ENCODE results near the gene PARP12. TPM values are rescaled to one million over a fixed set of nuclear protein-coding genes. Genes with fewer than 3 reads are reported as not detected.

Gene PARP12
- total and polyA plus RNA-seq, 2 of the 8 experiments (the other 6 are each of a cell fraction or from before 2014, with no cell fraction given), result 9.0 to 21.5 TPM

GRCh38 chr7:140016540-140016939 lies 46.2 kb downstream of the PARP12 start:
- no peak overlapping the region for H4K8ac ChIP-seq (ENCODE audit: extremely low read depth, insufficient read depth, low read length)
- H3K36me3 ChIP-seq (ENCODE audit: control insufficient read depth in 2 of 4, insufficient read depth in 4 of 4, low read length in 3 of 4), result no peaks in the 10 kb centered on the region
- no peak overlapping the region for H2BK20ac ChIP-seq (ENCODE audit: low read length)
- no peak overlapping the region for H3K4me3 ChIP-seq (ENCODE audit: extremely low read depth in 1 of 4, insufficient read depth in 2 of 4, low read depth in 3 of 4, low read length in 4 of 4)
- no peak overlapping the region for H2BK120ac ChIP-seq (replicated peaks; ENCODE audit: low read depth, low read length)
- H3K9me3 ChIP-seq (ENCODE audit: insufficient read depth in 2 of 2, low read depth in 1 of 2, low read length in 1 of 2), result no peaks in the 10 kb centered on the region
- no peak overlapping the region for H3K9ac ChIP-seq (replicated peaks in 1 of 4; ENCODE audit: extremely low read depth in 1 of 4, low read depth in 3 of 4, low read length in 3 of 4)
- H2BK12ac ChIP-seq (ENCODE audit: low read depth, low read length), result no peak overlapping the region
- H4K20me1 ChIP-seq (replicated peaks in 1 of 2; ENCODE audit: control insufficient read depth in 1 of 2, insufficient read depth in 2 of 2, low read length in 2 of 2), result no peaks in the 10 kb centered on the region
- H4K91ac ChIP-seq (replicated peaks; ENCODE audit: insufficient read length, low read length), result no peak overlapping the region
- no peak overlapping the region for H3K4me2 ChIP-seq (ENCODE audit: insufficient read depth in 1 of 2, low read depth in 2 of 2, low read length in 2 of 2)
- no peaks in the 10 kb centered on the region for H3K79me2 ChIP-seq (ENCODE audit: control insufficient read depth in 1 of 2, insufficient read depth in 2 of 2, low read length in 2 of 2)
- POLR2A ChIA-PET (ENCODE audit: partially characterized antibody), result no interaction called here
- CTCF ChIA-PET (ENCODE audit: partially characterized antibody), result interaction anchor here (1.5 to 5.0 kb wide), 3 partner anchors 11 to 13 kb away, joined by 4 to 25 read pairs (median 6); no protein-coding TSS in a partner anchor
- H2AFZ ChIP-seq (ENCODE audit: low read length), result no peak overlapping the region
- H2BK15ac ChIP-seq (ENCODE audit: low read length), result no peak overlapping the region
- no peak overlapping the region for H3K14ac ChIP-seq (ENCODE audit: insufficient read length)
- no peak overlapping the region for H2AK5ac ChIP-seq (ENCODE audit: low read depth, low read length)
- no peak overlapping the region for H3K27ac ChIP-seq (ENCODE audit: low read depth, low read length)
- H3K27me3 ChIP-seq (replicated peaks in 1 of 4; ENCODE audit: control insufficient read depth in 3 of 4, extremely low read depth in 1 of 4, insufficient read depth in 3 of 4, low read length in 3 of 4), result no peaks in the 10 kb centered on the region
- no peak overlapping the region for H3K23ac ChIP-seq (ENCODE audit: insufficient read length)
- FAIRE-seq (no peak), DNase-seq (ENCODE audit: low read depth in 1 of 2, low spot score in 2 of 2) (no peak)
- H3K4me1 ChIP-seq (replicated peaks in 1 of 4; ENCODE audit: control insufficient read depth in 3 of 4, insufficient read depth in 4 of 4, low read length in 3 of 4), result no peaks in the 10 kb centered on the region
- no peak overlapping the region for H3K18ac ChIP-seq (ENCODE audit: extremely low read depth, low read length)
- TF ChIP-seq SP2 (IDR thresholded peaks at IDR 0.05; ENCODE audit: low read length) (no peak), GABPA (IDR thresholded peaks at IDR 0.05; ENCODE audit: borderline replicate concordance, insufficient read depth, low read length) (no peak), SP1 (IDR thresholded peaks at IDR 0.05; ENCODE audit: low read depth, low read length) (no peak), SIX5 (IDR thresholded peaks at IDR 0.05; ENCODE audit: low read depth, low read length) (no peak)
- H3K23me2 ChIP-seq (ENCODE audit: low read depth, low read length), result no peaks in the 10 kb centered on the region
- H4K5ac ChIP-seq (ENCODE audit: insufficient read length, low read depth, low read length), result no peak overlapping the region
- H3K56ac ChIP-seq (replicated peaks; ENCODE audit: insufficient read length, low read depth, low read length), result no peak overlapping the region
- WGBS, 2 experiments (ENCODE audit: extremely low coverage in 1 of 2, insufficient coverage in 1 of 2, insufficient read length in 1 of 2, insufficient replicate concordance in 2 of 2, low coverage in 1 of 2, low lambda C conversion rate in 2 of 2, missing lambda C conversion rate in 1 of 2), result 91% methylated on average over 9 of the region's 9 CpGs; no CpG with 5 or more reads in 1 of the 2 experiments
- H3K79me1 ChIP-seq (ENCODE audit: low read depth, low read length), result no peaks in the 10 kb centered on the region
- no peak overlapping the region for H3K4ac ChIP-seq (replicated peaks; ENCODE audit: insufficient read length, low read depth, low read length)
- H2BK5ac ChIP-seq (ENCODE audit: low read depth, low read length), result no peak overlapping the region

Measured in H1 (cell line).